Trophoblast cell (in vitro differentiated cells and primary cell): ENCODE data around the gene GSN.

Source experiments
- DNase-seq, 2 donors: peaks; one replicate each; pipeline ENCODE4 v3.0.0-alpha.2; 2016
- H2AFZ ChIP-seq: 2 replicates; pipeline ENCODE4 v1.6.1; 2013; ENCODE audit warnings: low read length, moderate library complexity, mild to moderate bottlenecking; ENCODE audit not compliant: insufficient read depth, poor library complexity
- H2AK5ac ChIP-seq: 2 replicates; pipeline ENCODE4 v1.6.1; 2013; ENCODE audit warnings: mild to moderate bottlenecking, low read length
- H2BK120ac ChIP-seq: 2 replicates; pipeline ENCODE4 v1.6.1; 2013; ENCODE audit warnings: low read length, mild to moderate bottlenecking, moderate library complexity; ENCODE audit not compliant: insufficient read depth, poor library complexity
- H2BK12ac ChIP-seq: 2 replicates; pipeline ENCODE4 v1.6.1; 2013; ENCODE audit warnings: mild to moderate bottlenecking, low read length, moderate library complexity
- H2BK5ac ChIP-seq: 2 replicates; pipeline ENCODE4 v1.6.1; 2013; ENCODE audit warnings: low read length, low read depth, moderate library complexity, mild to moderate bottlenecking; ENCODE audit not compliant: poor library complexity
- H3K14ac ChIP-seq: 2 replicates; pipeline ENCODE4 v1.6.1; 2013; ENCODE audit warnings: mild to moderate bottlenecking, low read length
- H3K18ac ChIP-seq: 2 replicates; pipeline ENCODE4 v1.6.1; 2013; ENCODE audit warnings: mild to moderate bottlenecking, low read length
- H3K23ac ChIP-seq: 2 replicates; pipeline ENCODE4 v1.6.1; 2013; ENCODE audit warnings: low read length
- H3K27ac ChIP-seq: 2 replicates; pipeline ENCODE4 v1.5.1; 2013; ENCODE audit warnings: low read depth, mild to moderate bottlenecking, inconsistent platforms, low read length, moderate library complexity
- H3K27me3 ChIP-seq: 2 replicates; pipeline ENCODE4 v1.6.1; 2013; ENCODE audit warnings: inconsistent platforms, mild to moderate bottlenecking, low read length, moderate library complexity; ENCODE audit not compliant: insufficient read depth
- H3K36me3 ChIP-seq, 2 experiments: 1 replicate in 1 of 2; 2 replicates in 1 of 2; pipeline ENCODE4 v1.6.1; 2013; ENCODE audit warnings: low read length in 2 of 2, mild to moderate bottlenecking in 2 of 2, moderate library complexity in 1 of 2; ENCODE audit not compliant: insufficient read depth in 2 of 2, control insufficient read depth in 1 of 2
- H3K4ac ChIP-seq: 2 replicates; pipeline ENCODE4 v1.6.1; 2013; ENCODE audit warnings: low read depth, mild to moderate bottlenecking, low read length, moderate library complexity
- H3K4me1 ChIP-seq, 2 experiments: 1 replicate in 1 of 2; 2 replicates in 1 of 2; pipeline ENCODE4 v1.6.1; 2013; ENCODE audit warnings: low read length in 2 of 2, mild to moderate bottlenecking in 2 of 2, moderate library complexity in 1 of 2; ENCODE audit not compliant: insufficient read depth in 2 of 2, control insufficient read depth in 1 of 2
- H3K4me2 ChIP-seq: 2 replicates; pipeline ENCODE4 v1.6.1; 2013; ENCODE audit warnings: inconsistent platforms, mild to moderate bottlenecking, low read length, moderate library complexity
- H3K4me3 ChIP-seq: 2 replicates; pipeline ENCODE4 v1.5.1; 2013; ENCODE audit warnings: mild to moderate bottlenecking, low read depth, low read length, inconsistent platforms
- H3K79me1 ChIP-seq: one replicate; pipeline ENCODE4 v1.6.1; 2013; ENCODE audit warnings: low read length
- H3K79me2 ChIP-seq: 2 replicates; pipeline ENCODE4 v1.6.1; 2013; ENCODE audit warnings: low read length, mild to moderate bottlenecking; ENCODE audit not compliant: control insufficient read depth, insufficient read depth, poor library complexity
- H3K9ac ChIP-seq: 2 replicates; pipeline ENCODE4 v1.6.1; 2013; ENCODE audit warnings: mild to moderate bottlenecking, low read length
- H3K9me3 ChIP-seq: 2 replicates; pipeline ENCODE4 v1.6.1; 2013; ENCODE audit warnings: low read depth, mild to moderate bottlenecking, control low read depth, inconsistent platforms, low read length; ENCODE audit not compliant: insufficient read depth
- H4K12ac ChIP-seq: 2 replicates; pipeline ENCODE4 v1.6.1; 2013; ENCODE audit warnings: low read depth, mild to moderate bottlenecking, low read length, moderate library complexity
- H4K8ac ChIP-seq: 2 replicates; pipeline ENCODE4 v1.6.1; 2013; ENCODE audit warnings: low read depth, mild to moderate bottlenecking, low read length, moderate library complexity
- H4K91ac ChIP-seq: one replicate; pipeline ENCODE4 v1.6.1; 2013; ENCODE audit warnings: low read depth, mild to moderate bottlenecking, low read length, moderate library complexity
- WGBS: extraction: QIAGEN DNeasy Blood & Tissue Kit; methylation state at CpG from one replicate; pipeline ENCODE4 v1.1.7; 2013; ENCODE audit warnings: missing lambda C conversion rate; ENCODE audit not compliant: insufficient read length, insufficient coverage; ENCODE audit errors: extremely low coverage; 5-methylcytosine and 5-hydroxymethylcytosine counted together

Gene GSN

DNA sequence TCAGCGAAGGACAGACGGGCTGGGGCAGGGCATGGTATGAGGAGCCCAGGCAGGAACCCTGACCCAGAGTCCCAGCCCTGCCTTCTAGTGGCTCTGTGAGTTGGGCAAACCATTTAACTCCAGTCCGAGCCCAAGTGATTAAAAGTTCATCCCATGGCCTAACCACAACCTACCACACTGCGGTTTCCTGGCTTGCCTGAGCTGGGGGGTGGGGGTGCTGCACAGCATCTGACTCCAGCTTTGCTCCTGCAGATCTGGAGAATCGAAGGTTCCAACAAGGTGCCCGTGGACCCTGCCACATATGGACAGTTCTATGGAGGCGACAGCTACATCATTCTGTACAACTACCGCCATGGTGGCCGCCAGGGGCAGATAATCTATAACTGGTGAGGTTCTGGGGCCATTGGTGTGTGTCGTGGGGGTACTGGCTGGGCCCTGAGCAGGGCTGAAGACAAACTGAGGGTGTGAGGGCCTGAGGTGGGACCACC lies 53.1 kb downstream of the GSN start:
- Histone ChIP-seq H4K8ac (no peak overlapping the region), H3K27ac (no peak overlapping the region), H3K18ac (no peak overlapping the region), H3K79me1 (peaks cover 3% of the 10 kb centered on the region), H3K36me3 (peaks cover 46 to 60% of the 10 kb centered on the region in 2 experiments), H3K9me3 (peaks cover 1% of the 10 kb centered on the region), H2AFZ (no peak overlapping the region), H4K91ac (no peak overlapping the region), H3K4me3 (no peak overlapping the region), H2BK120ac (no peak overlapping the region), H3K23ac (no peak overlapping the region), H3K79me2 (no peaks in the 10 kb centered on the region), H4K12ac (no peak overlapping the region), H3K4ac (no peak overlapping the region), H3K14ac (no peak overlapping the region), H3K4me1 (peaks cover 6 to 7% of the 10 kb centered on the region in 2 experiments), H3K4me2 (no peak overlapping the region), H3K27me3 (no peaks in the 10 kb centered on the region), H2BK5ac (no peak overlapping the region), H3K9ac (no peak overlapping the region), H2AK5ac (no peak overlapping the region), H2BK12ac (no peak overlapping the region)
- DNase-seq: no peak
- no CpG with 5 or more reads among the region's 10 CpGs for WGBS

DNA sequence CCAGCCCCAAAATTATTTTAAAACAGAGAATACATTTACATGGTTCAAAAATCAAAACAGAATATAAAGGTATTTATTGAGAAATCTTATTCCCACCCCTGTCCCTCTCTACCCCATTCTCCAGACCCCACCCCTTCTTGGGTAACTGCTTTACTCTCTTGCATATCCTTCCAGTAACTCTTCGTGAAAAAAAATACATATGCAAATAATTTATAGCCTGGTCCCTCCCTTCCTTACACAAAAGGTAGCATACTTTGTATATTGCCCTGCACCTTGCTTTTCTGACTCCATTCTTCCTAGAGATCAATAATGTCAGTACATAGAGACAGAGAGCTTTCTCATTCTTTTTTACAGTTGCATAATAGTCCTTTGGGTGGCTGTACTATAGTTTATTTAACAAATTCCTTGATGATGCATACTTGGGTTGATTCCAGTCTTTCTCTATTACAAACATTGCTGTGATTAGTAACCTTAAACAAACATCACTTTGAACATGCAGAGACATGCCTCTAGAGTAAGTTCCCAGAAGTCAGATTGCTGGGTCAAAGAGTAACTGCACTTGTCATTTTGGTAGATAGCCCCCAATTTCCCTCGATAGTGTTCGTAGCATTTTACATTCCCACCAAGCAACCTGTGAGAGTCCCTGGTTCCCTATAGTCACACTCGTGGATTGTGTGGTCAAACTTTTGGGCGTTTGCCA lies 54.2 kb downstream of the GSN start:
- Histone ChIP-seq H3K79me2 (no peaks in the 10 kb centered on the region), H3K4ac (no peak overlapping the region), H2BK5ac (no peak overlapping the region), H4K91ac (no peak overlapping the region), H3K4me2 (no peak overlapping the region), H2BK120ac (no peak overlapping the region), H2BK12ac (no peak overlapping the region), H3K23ac (no peak overlapping the region), H3K4me1 (peaks cover 11 to 14% of the 10 kb centered on the region in 2 experiments), H3K36me3 (peaks cover 48 to 64% of the 10 kb centered on the region in 2 experiments), H4K12ac (no peak overlapping the region), H3K27ac (no peak overlapping the region), H3K9ac (no peak overlapping the region), H3K79me1 (peaks cover 6% of the 10 kb centered on the region), H3K4me3 (no peak overlapping the region), H3K27me3 (no peaks in the 10 kb centered on the region), H4K8ac (no peak overlapping the region), H3K14ac (no peak overlapping the region), H3K18ac (no peak overlapping the region), H2AK5ac (no peak overlapping the region), H2AFZ (no peak overlapping the region), H3K9me3 (peaks cover 1% of the 10 kb centered on the region)
- peak in 1 of 2 donors; percentile 48 for DNase-seq
- no CpG with 5 or more reads among the region's 5 CpGs for WGBS

DNA sequence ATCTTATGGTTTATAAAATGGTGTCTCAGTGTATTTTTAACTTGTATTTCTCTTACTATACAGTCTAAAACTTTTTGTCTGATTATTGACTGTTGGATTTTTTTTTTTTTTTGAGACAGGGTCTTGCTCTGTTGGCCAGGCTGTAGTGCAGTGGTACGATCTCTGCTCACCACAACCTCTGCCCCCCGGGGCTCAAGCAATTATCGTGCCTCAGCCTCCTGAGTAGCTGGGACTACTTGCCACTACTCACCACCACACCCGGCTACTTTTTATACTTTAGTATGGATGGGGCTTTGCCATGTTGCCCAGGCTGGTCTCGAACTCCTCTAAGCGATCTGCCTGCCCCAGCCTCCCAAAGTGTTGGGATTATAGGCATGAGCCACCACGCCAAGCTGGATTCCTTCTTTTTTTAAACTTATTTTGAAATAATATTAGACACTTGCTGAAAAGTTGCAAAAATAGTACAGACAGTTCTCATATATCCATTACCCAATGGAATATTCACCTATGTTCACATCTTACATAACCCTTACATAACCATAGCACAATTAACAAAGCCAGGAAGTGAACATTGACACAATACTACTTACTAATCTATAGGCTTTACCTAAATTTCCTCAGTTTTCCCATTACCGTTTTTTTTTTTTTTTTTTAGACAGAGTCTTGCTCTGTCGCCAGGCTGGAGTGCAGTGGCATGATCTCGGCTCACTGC lies 54.9 kb downstream of the GSN start:
- H2BK5ac ChIP-seq: no peak overlapping the region
- no peak overlapping the region for H3K4ac ChIP-seq
- H2AFZ ChIP-seq: no peak overlapping the region
- peaks cover 1% of the 10 kb centered on the region for H3K9me3 ChIP-seq
- no peaks in the 10 kb centered on the region for H3K27me3 ChIP-seq
- peaks cover 6% of the 10 kb centered on the region for H3K79me1 ChIP-seq
- H3K27ac ChIP-seq: no peak overlapping the region
- no peak for DNase-seq
- no peak overlapping the region for H4K8ac ChIP-seq
- no CpG with 5 or more reads among the region's 10 CpGs for WGBS
- no peak overlapping the region for H3K4me2 ChIP-seq
- H3K36me3 ChIP-seq: peaks cover 48 to 64% of the 10 kb centered on the region in 2 experiments
- H2BK12ac ChIP-seq: no peak overlapping the region
- no peaks in the 10 kb centered on the region for H3K79me2 ChIP-seq
- H4K91ac ChIP-seq: no peak overlapping the region
- no peak overlapping the region for H3K23ac ChIP-seq
- H2BK120ac ChIP-seq: no peak overlapping the region
- no peak overlapping the region for H2AK5ac ChIP-seq
- H3K18ac ChIP-seq: no peak overlapping the region
- H3K9ac ChIP-seq: no peak overlapping the region
- no peak overlapping the region for H3K4me3 ChIP-seq
- H3K14ac ChIP-seq: no peak overlapping the region
- no peak overlapping the region for H4K12ac ChIP-seq
- peaks cover 11 to 14% of the 10 kb centered on the region in 2 experiments for H3K4me1 ChIP-seq

DNA sequence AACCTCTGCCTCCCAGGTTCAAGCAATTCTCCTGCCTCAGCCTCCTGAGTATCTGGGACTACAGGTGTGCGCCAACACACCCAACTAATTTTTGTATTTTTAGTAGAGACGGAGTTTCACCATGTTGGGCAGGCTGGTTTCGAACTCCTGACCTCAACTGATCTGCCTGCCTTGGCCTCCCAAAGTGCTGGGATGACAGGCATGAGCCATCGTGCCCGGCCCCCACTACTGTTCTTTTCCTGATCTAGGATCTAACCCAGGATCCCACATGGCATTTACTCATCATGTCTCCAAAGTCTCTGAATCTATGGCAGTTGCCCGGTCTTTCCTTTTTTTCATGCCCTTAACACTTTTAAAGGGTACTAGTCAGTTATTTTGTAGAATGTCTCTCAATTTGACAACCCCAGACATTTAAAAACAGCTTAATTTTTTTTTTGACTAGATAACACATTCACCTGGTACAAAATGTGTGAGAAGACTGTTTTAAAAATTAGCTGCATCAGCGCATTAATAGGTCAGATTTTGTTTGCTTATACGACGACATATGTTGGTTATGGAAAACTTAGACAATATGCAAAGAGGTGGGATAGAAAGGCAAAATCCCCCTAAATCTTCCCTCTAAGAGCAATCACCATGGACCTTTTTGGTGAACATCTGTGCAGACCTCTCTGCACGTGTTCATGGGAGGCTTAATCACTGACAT lies 55.6 kb downstream of the GSN start:
- Histone ChIP-seq H3K4me3 (no peak overlapping the region), H3K23ac (no peak overlapping the region), H2BK5ac (no peak overlapping the region), H4K8ac (no peak overlapping the region), H3K36me3 (peaks cover 46 to 64% of the 10 kb centered on the region in 2 experiments), H3K4ac (no peak overlapping the region), H3K4me1 (peaks cover 11 to 14% of the 10 kb centered on the region in 2 experiments), H3K27ac (no peak overlapping the region), H2BK120ac (no peak overlapping the region), H4K12ac (no peak overlapping the region), H3K18ac (no peak overlapping the region), H3K14ac (no peak overlapping the region), H3K79me2 (no peaks in the 10 kb centered on the region), H3K27me3 (no peaks in the 10 kb centered on the region), H4K91ac (no peak overlapping the region), H3K9me3 (peaks cover 1% of the 10 kb centered on the region), H2AK5ac (no peak overlapping the region), H2AFZ (no peak overlapping the region), H3K79me1 (peaks cover 6% of the 10 kb centered on the region), H3K4me2 (no peak overlapping the region), H2BK12ac (no peak overlapping the region), H3K9ac (no peak overlapping the region)
- DNase-seq: no peak
- no CpG with 5 or more reads among the region's 10 CpGs for WGBS
